Measurements from ENCODE around the gene CAPN2.

GRCh38 chr1:223691121-223691520 is 21.2 kb upstream of the CAPN2 start:
- no peak for TF ChIP-seq CTCF (IDR thresholded peaks at IDR 0.05; ENCODE audit: low read depth, low read length)
- TF ChIP-seq EZH2phosphoT487 (IDR thresholded peaks at IDR 0.05; ENCODE audit: low read depth) = no peak
